Neural progenitor cell (in vitro differentiated cells): ENCODE data around the gene TRAPPC12. TPM values are rescaled to one million over a fixed set of nuclear protein-coding genes. Genes with fewer than 3 reads are reported as not detected.

ENCODE experiments used
- DNase-seq: peaks from one replicate; pipeline ENCODE4 v3.0.0-alpha.2; 2016; ENCODE audit warnings: low spot score
- H2AFZ ChIP-seq: fragments of 200-600 bp; sonication (generic); replicated peaks from 2 replicates; pipeline ENCODE4 v1.6.1; 2016; ENCODE audit warnings: antibody characterized with exemption
- H3F3A ChIP-seq: fragments of 200-600 bp; sonication (generic); 2 replicates; pipeline ENCODE4 v1.6.1; 2016; ENCODE audit warnings: antibody characterized with exemption, low read depth
- H3K27ac ChIP-seq: fragments of 200-600 bp; sonication (generic); 2 replicates; pipeline ENCODE4 v1.5.1; 2016; ENCODE audit warnings: mild to moderate bottlenecking
- H3K27me3 ChIP-seq: fragments of 200-600 bp; sonication (generic); 2 replicates; pipeline ENCODE4 v1.6.1; 2016; ENCODE audit warnings: mild to moderate bottlenecking, moderate library complexity
- H3K36me3 ChIP-seq: fragments of 200-600 bp; sonication (generic); 2 replicates; pipeline ENCODE4 v1.5.1; 2016
- H3K4me1 ChIP-seq: fragments of 200-600 bp; sonication (generic); 2 replicates; pipeline ENCODE4 v1.6.1; 2016; ENCODE audit warnings: mixed run types
- H3K4me2 ChIP-seq: fragments of 200-600 bp; sonication (generic); 2 replicates; pipeline ENCODE4 v1.6.1; 2016
- H3K4me3 ChIP-seq: fragments of 200-600 bp; sonication (generic); 2 replicates; pipeline ENCODE4 v1.5.1; 2016
- H3K79me2 ChIP-seq: fragments of 200-600 bp; sonication (generic); 2 replicates; pipeline ENCODE4 v1.6.1; 2016; ENCODE audit warnings: low read depth
- H3K9ac ChIP-seq: fragments of 200-600 bp; sonication (generic); 2 replicates; pipeline ENCODE4 v1.6.1; 2016
- H3K9me3 ChIP-seq: fragments of 200-600 bp; sonication (generic); 2 replicates; pipeline ENCODE4 v1.5.1; 2016; ENCODE audit warnings: low read depth
- H4K20me1 ChIP-seq: fragments of 200-600 bp; sonication (generic); 2 replicates; pipeline ENCODE4 v1.6.1; 2016; ENCODE audit warnings: low read depth
- H3K27ac Mint-ChIP-seq: 3 replicates; pipeline ENCODE4 v1.8.0; 2021; ENCODE audit warnings: mixed read lengths
- H3K27me3 Mint-ChIP-seq: 2 replicates; pipeline ENCODE4 v1.8.0; 2022; ENCODE audit warnings: low read depth, mild to moderate bottlenecking, inconsistent platforms, moderate library complexity, mixed read lengths; ENCODE audit not compliant: insufficient read depth
- H3K36me3 Mint-ChIP-seq: 3 replicates; pipeline ENCODE4 v1.8.0; 2021; ENCODE audit warnings: mixed read lengths
- H3K4me1 Mint-ChIP-seq: 3 replicates; pipeline ENCODE4 v1.8.0; 2021; ENCODE audit warnings: mixed read lengths
- H3K4me3 Mint-ChIP-seq: 3 replicates; pipeline ENCODE4 v1.8.0; 2021; ENCODE audit warnings: mild to moderate bottlenecking, moderate library complexity, mixed read lengths
- H3K9me3 Mint-ChIP-seq: 3 replicates; pipeline ENCODE4 v1.8.0; 2020; ENCODE audit warnings: mixed read lengths
- CTCF ChIP-seq: fragments of 200-600 bp; sonication (generic); IDR thresholded peaks from 2 replicates; pipeline ENCODE4 v1.5.1; 2017; ENCODE audit warnings: antibody characterized with exemption, mild to moderate bottlenecking
- EZH2 ChIP-seq: fragments of 200-600 bp; sonication (generic); IDR thresholded peaks from 2 replicates; pipeline ENCODE4 v1.6.1; 2017; ENCODE audit warnings: antibody characterized with exemption, mild to moderate bottlenecking, moderate library complexity
- EZH2phosphoT487 ChIP-seq: fragments of 200-600 bp; sonication (generic); IDR thresholded peaks from 2 replicates; pipeline ENCODE4 v1.6.1; 2017; ENCODE audit warnings: antibody characterized with exemption
- total RNA-seq: library from RNA; depleted of rRNA; stranded (reverse); fragments of >200 nt; gene quantifications from 2 replicates; pipeline ENCODE4 v1.2.3, GENCODE V29; 2015; ENCODE audit warnings: low replicate concordance

TRAPPC12 gene
- total RNA-seq, 1 donor from 2014 or later = 59.5 TPM

- H3K36me3 ChIP-seq = no peaks in the 10 kb centered on the region
- DNase-seq = peak; percentile 63
These were observed 44.1 kb downstream of the TRAPPC12 start for GRCh38 chr2:3423492-3424170.

GRCh38 chr2:3424171-3424795 is 44.8 kb downstream of the TRAPPC12 start:
- H4K20me1 ChIP-seq = no peaks in the 10 kb centered on the region
- H3K4me1 ChIP-seq = no peaks in the 10 kb centered on the region
- no peaks in the 10 kb centered on the region for H3K36me3 ChIP-seq
- peaks cover 5% of the 10 kb centered on the region for H3F3A ChIP-seq
- no peak overlapping the region for H3K9ac ChIP-seq
- no peak overlapping the region for H3K4me3 Mint-ChIP-seq
- no peaks in the 10 kb centered on the region for H3K79me2 ChIP-seq
- no peak overlapping the region for H3K27ac Mint-ChIP-seq
- H3K9me3 ChIP-seq = no peaks in the 10 kb centered on the region
- peaks cover 38% of the 10 kb centered on the region for H3K36me3 Mint-ChIP-seq
- no peak overlapping the region for H2AFZ ChIP-seq
- H3K4me1 Mint-ChIP-seq = no peaks in the 10 kb centered on the region
- H3K27ac ChIP-seq = no peak overlapping the region
- H3K4me2 ChIP-seq = no peak overlapping the region
- H3K27me3 ChIP-seq = no peaks in the 10 kb centered on the region
- peaks cover 4% of the 10 kb centered on the region for H3K27me3 Mint-ChIP-seq
- no peak for DNase-seq
- no peaks in the 10 kb centered on the region for H3K9me3 Mint-ChIP-seq
- H3K4me3 ChIP-seq = no peak overlapping the region
- TF ChIP-seq EZH2phosphoT487 (no peak), CTCF (peak; percentile 13)

More at GRCh38 chr2:3423492-3424170, 44.1 kb downstream of the TRAPPC12 start:
- Histone ChIP-seq H3K9ac (no peak overlapping the region), H3K27ac (no peak overlapping the region), H3K79me2 (no peaks in the 10 kb centered on the region), H3K4me2 (no peak overlapping the region), H3K4me3 (no peak overlapping the region), H3K27me3 (no peaks in the 10 kb centered on the region), H3K4me1 (no peaks in the 10 kb centered on the region), H2AFZ (no peak overlapping the region), H3K9me3 (no peaks in the 10 kb centered on the region), H4K20me1 (no peaks in the 10 kb centered on the region), H3F3A (peaks cover 5% of the 10 kb centered on the region)
- Mint-ChIP-seq H3K9me3 (no peaks in the 10 kb centered on the region), H3K4me3 (no peak overlapping the region), H3K27me3 (peaks cover 4% of the 10 kb centered on the region), H3K36me3 (peaks cover 31% of the 10 kb centered on the region), H3K4me1 (no peaks in the 10 kb centered on the region), H3K27ac (no peak overlapping the region)
- no peak for TF ChIP-seq EZH2
- TF ChIP-seq CTCF = peak; percentile 100

GRCh38 chr2:3426615-3427014 is 47.1 kb downstream of the TRAPPC12 start:
- H3K4me3 Mint-ChIP-seq = no peak overlapping the region
- H3K9me3 Mint-ChIP-seq = no peaks in the 10 kb centered on the region
- no peak for TF ChIP-seq EZH2phosphoT487
- TF ChIP-seq EZH2 = no peak
- H3K4me3 ChIP-seq = no peak overlapping the region
- no peaks in the 10 kb centered on the region for H3K36me3 ChIP-seq
- no peak overlapping the region for H3K4me2 ChIP-seq
- no peaks in the 10 kb centered on the region for H3K27me3 ChIP-seq
- no peaks in the 10 kb centered on the region for H3K4me1 Mint-ChIP-seq
- no peak overlapping the region for H2AFZ ChIP-seq
- no peaks in the 10 kb centered on the region for H3K4me1 ChIP-seq
- peaks cover 38% of the 10 kb centered on the region for H3K36me3 Mint-ChIP-seq
- no peak overlapping the region for H3K27ac Mint-ChIP-seq
- no peak for DNase-seq
- peaks cover 2% of the 10 kb centered on the region for H3K27me3 Mint-ChIP-seq
- no peak overlapping the region for H3K9ac ChIP-seq
- peaks cover 5% of the 10 kb centered on the region for H3F3A ChIP-seq
- no peaks in the 10 kb centered on the region for H3K79me2 ChIP-seq
- H3K9me3 ChIP-seq = no peaks in the 10 kb centered on the region
- no peaks in the 10 kb centered on the region for H4K20me1 ChIP-seq
- no peak overlapping the region for H3K27ac ChIP-seq

GRCh38 chr2:3427272-3427671 is 47.8 kb downstream of the TRAPPC12 start:
- no peak overlapping the region for H3K27ac Mint-ChIP-seq
- TF ChIP-seq EZH2phosphoT487 (no peak), EZH2 (no peak)
- no peaks in the 10 kb centered on the region for H3K9me3 Mint-ChIP-seq
- no peak overlapping the region for H2AFZ ChIP-seq
- no peaks in the 10 kb centered on the region for H3K27me3 ChIP-seq
- peaks cover 38% of the 10 kb centered on the region for H3K36me3 Mint-ChIP-seq
- H3K79me2 ChIP-seq = no peaks in the 10 kb centered on the region
- H3K9me3 ChIP-seq = no peaks in the 10 kb centered on the region
- H3K27me3 Mint-ChIP-seq = peaks cover 2% of the 10 kb centered on the region
- H3K4me1 ChIP-seq = no peaks in the 10 kb centered on the region
- no peak overlapping the region for H3K27ac ChIP-seq
- H3F3A ChIP-seq = peaks cover 5% of the 10 kb centered on the region
- no peaks in the 10 kb centered on the region for H4K20me1 ChIP-seq
- no peaks in the 10 kb centered on the region for H3K4me1 Mint-ChIP-seq
- no peak overlapping the region for H3K4me3 Mint-ChIP-seq
- no peak overlapping the region for H3K9ac ChIP-seq
- H3K4me3 ChIP-seq = no peak overlapping the region
- H3K4me2 ChIP-seq = no peak overlapping the region
- no peaks in the 10 kb centered on the region for H3K36me3 ChIP-seq
- DNase-seq = no peak
